ENCODE results near the gene CRYM.

- TF ChIP-seq CTCF (IDR thresholded peaks at IDR 0.05) (no peak), POLR2AphosphoS5 (IDR thresholded peaks at IDR 0.05) (no peak)
Measured at GRCh38 chr16:21228361-21228872, 49.7 kb downstream of the CRYM start.

Measured in gastroesophageal sphincter (tissue), 3 donors.